Smooth muscle cell (in vitro differentiated cells): ENCODE data around the gene RAB21. TPM values are rescaled to one million over a fixed set of nuclear protein-coding genes. Genes with fewer than 3 reads are reported as not detected.
A peak's percentile ranks its signal among the peaks of the same experiment; 100 is the strongest.

ENCODE experiments used
- DNase-seq: peaks from one replicate; lab custom pipeline; 2025; ENCODE audit not compliant: unreplicated experiment; lab: John Stamatoyannopoulos, UW
- H2AFZ ChIP-seq: fragments of 200-600 bp; sonication (generic); 2 replicates; pipeline ENCODE4 v1.6.0; 2016; ENCODE audit warnings: antibody characterized with exemption, low read depth, mild to moderate bottlenecking
- H3F3A ChIP-seq: fragments of 200-600 bp; sonication (generic); 2 replicates; pipeline ENCODE4 v1.6.0; 2017; ENCODE audit warnings: antibody characterized with exemption, low read depth
- H3K27ac ChIP-seq: fragments of 200-600 bp; sonication (generic); 2 replicates; pipeline ENCODE4 v1.5.1; 2016; ENCODE audit warnings: low read depth, mild to moderate bottlenecking
- H3K27me3 ChIP-seq: fragments of 200-600 bp; sonication (generic); 2 replicates; pipeline ENCODE4 v1.6.1; 2016; ENCODE audit warnings: low read depth, mild to moderate bottlenecking
- H3K36me3 ChIP-seq: fragments of 200-600 bp; sonication (generic); 2 replicates; pipeline ENCODE4 v1.5.1; 2016; ENCODE audit warnings: low read depth
- H3K4me1 ChIP-seq: fragments of 200-600 bp; sonication (generic); 2 replicates; pipeline ENCODE4 v1.5.1; 2016; ENCODE audit warnings: low read depth
- H3K4me2 ChIP-seq: fragments of 200-600 bp; sonication (generic); 2 replicates; pipeline ENCODE4 v1.6.0; 2016; ENCODE audit warnings: mild to moderate bottlenecking
- H3K4me3 ChIP-seq: fragments of 200-600 bp; sonication (generic); 2 replicates; pipeline ENCODE4 v1.5.1; 2016; ENCODE audit warnings: mild to moderate bottlenecking
- H3K79me2 ChIP-seq: fragments of 200-600 bp; sonication (generic); 2 replicates; pipeline ENCODE4 v1.6.0; 2016; ENCODE audit warnings: low read depth, mild to moderate bottlenecking
- H3K9ac ChIP-seq: fragments of 200-600 bp; sonication (generic); 2 replicates; pipeline ENCODE4 v1.6.0; 2016; ENCODE audit warnings: low read depth
- H3K9me3 ChIP-seq: fragments of 200-600 bp; sonication (generic); replicated peaks from 2 replicates; pipeline ENCODE4 v1.5.1; 2016; ENCODE audit warnings: low read depth
- H4K20me1 ChIP-seq: fragments of 200-600 bp; sonication (generic); 2 replicates; pipeline ENCODE4 v1.6.0; 2016; ENCODE audit warnings: low read depth
- CTCF ChIP-seq: fragments of 200-600 bp; sonication (generic); IDR thresholded peaks from 2 replicates; pipeline ENCODE4 v1.5.1; 2017; ENCODE audit warnings: borderline replicate concordance, mild to moderate bottlenecking, antibody characterized with exemption; ENCODE audit not compliant: insufficient read depth, poor library complexity, severe bottlenecking
- WGBS: methylation state at CpG from one replicate; pipeline ENCODE4 v1.1.7; 2016; ENCODE audit warnings: low lambda C conversion rate; 5-methylcytosine and 5-hydroxymethylcytosine counted together
- polyA plus RNA-seq: library from polyadenylated mRNA; unstranded; fragments of >200 nt; fragmentation: Nextera tagmentation; extraction: Ambion mirVana; gene quantifications from 2 replicates; pipeline ENCODE4 v1.2.1, GENCODE V29; 2016
- total RNA-seq: library from RNA; depleted of rRNA; stranded (reverse); fragments of >200 nt; gene quantifications from 2 replicates; pipeline ENCODE4 v1.2.3, GENCODE V29; 2014

The RAB21 gene
- total and polyA plus RNA-seq, 2 experiments from 2014 or later, result 7.2 to 49.3 TPM

GRCh38 chr12:71755146-71755892, 656 bp downstream of the RAB21 start:
- Histone ChIP-seq H4K20me1 (peaks cover 42% of the 10 kb centered on the region), H3K9ac (peak overlapping the region; percentile 95), H3K4me3 (peak overlapping the region; percentile 75), H3K36me3 (peaks cover 5% of the 10 kb centered on the region), H3F3A (no peaks in the 10 kb centered on the region), H3K27ac (peak overlapping the region; percentile 85), H3K4me2 (peak overlapping the region; percentile 87), H2AFZ (peak overlapping the region; percentile 61), H3K9me3 (no peaks in the 10 kb centered on the region), H3K4me1 (peaks cover 16% of the 10 kb centered on the region), H3K79me2 (peaks cover 51% of the 10 kb centered on the region), H3K27me3 (no peaks in the 10 kb centered on the region)
- no peak for DNase-seq
- WGBS, result 1% methylated on average over 32 of the region's 45 CpGs
- no peak for TF ChIP-seq CTCF

GRCh38 chr12:71756054-71756690, 1.5 kb downstream of the RAB21 start:
- Histone ChIP-seq H3K27ac (peak overlapping the region; percentile 85), H2AFZ (no peak overlapping the region), H3K9me3 (no peaks in the 10 kb centered on the region), H3K36me3 (peaks cover 5% of the 10 kb centered on the region), H3K79me2 (peaks cover 60% of the 10 kb centered on the region), H3K4me2 (peak overlapping the region; percentile 87), H3K4me1 (peaks cover 16% of the 10 kb centered on the region), H4K20me1 (peaks cover 51% of the 10 kb centered on the region), H3K9ac (peak overlapping the region; percentile 95), H3K4me3 (peak overlapping the region; percentile 75), H3K27me3 (no peaks in the 10 kb centered on the region), H3F3A (no peaks in the 10 kb centered on the region)
- TF ChIP-seq CTCF, result no peak
- DNase-seq, result no peak
- WGBS, result 75% methylated on average over 5 of the region's 5 CpGs

- no peaks in the 10 kb centered on the region for H3F3A ChIP-seq
- H3K9me3 ChIP-seq, result no peaks in the 10 kb centered on the region
- H3K79me2 ChIP-seq, result peaks cover 97% of the 10 kb centered on the region
- no peak overlapping the region for H3K27ac ChIP-seq
- H4K20me1 ChIP-seq, result peaks cover 81% of the 10 kb centered on the region
- peaks cover 10% of the 10 kb centered on the region for H3K4me1 ChIP-seq
- no peak overlapping the region for H2AFZ ChIP-seq
- 92% methylated on average over 3 of the region's 3 CpGs for WGBS
- no peak overlapping the region for H3K4me2 ChIP-seq
- H3K4me3 ChIP-seq, result no peak overlapping the region
- TF ChIP-seq CTCF, result no peak
- peaks cover 5% of the 10 kb centered on the region for H3K36me3 ChIP-seq
- no peak for DNase-seq
- H3K9ac ChIP-seq, result no peak overlapping the region
- no peaks in the 10 kb centered on the region for H3K27me3 ChIP-seq
These were observed 5.3 kb downstream of the RAB21 start for GRCh38 chr12:71759941-71760340.
